Measurements from ENCODE around the gene SH3TC2.

The SH3TC2 gene

GRCh38 chr5:149060325-149060724, 2.5 kb downstream of the SH3TC2 start:
- no peak for DNase-seq (ENCODE audit: low read depth in 2 of 2)

GRCh38 chr5:149056616-149057165, 6.2 kb downstream of the SH3TC2 start:
- no peak for DNase-seq (ENCODE audit: low read depth in 2 of 2)

GRCh38 chr5:149054416-149054815, 8.4 kb downstream of the SH3TC2 start:
- no peak for DNase-seq (ENCODE audit: low read depth in 2 of 2)

GRCh38 chr5:149053072-149053695, 9.7 kb downstream of the SH3TC2 start:
- no peak for DNase-seq (ENCODE audit: low read depth in 2 of 2)

- DNase-seq (ENCODE audit: low read depth in 2 of 2): no peak
Observed at GRCh38 chr5:149049371-149049781, 13.5 kb downstream of the SH3TC2 start.

- no peak for DNase-seq (ENCODE audit: low read depth in 2 of 2)
Observed at GRCh38 chr5:149048811-149049210, 14.1 kb downstream of the SH3TC2 start.

- no peak for DNase-seq (ENCODE audit: low read depth in 2 of 2)
Observed at GRCh38 chr5:149047462-149047861, 15.4 kb downstream of the SH3TC2 start.

- no peak for DNase-seq (ENCODE audit: low read depth in 2 of 2)
Observed at GRCh38 chr5:149046196-149046829, 16.5 kb downstream of the SH3TC2 start.

- no peak for DNase-seq (ENCODE audit: low read depth in 2 of 2)
Observed at GRCh38 chr5:149045089-149045460, 17.8 kb downstream of the SH3TC2 start.

GRCh38 chr5:149044453-149045088, 18.3 kb downstream of the SH3TC2 start:
- DNase-seq (ENCODE audit: low read depth in 2 of 2): no peak

- DNase-seq (ENCODE audit: low read depth in 2 of 2): no peak
Observed at GRCh38 chr5:149043641-149044040, 19.2 kb downstream of the SH3TC2 start.

- no peak for DNase-seq (ENCODE audit: low read depth in 2 of 2)
Observed at GRCh38 chr5:149042865-149043264, 20.0 kb downstream of the SH3TC2 start.

- no peak for DNase-seq (ENCODE audit: low read depth in 2 of 2)
Observed at GRCh38 chr5:149041242-149041641, 21.6 kb downstream of the SH3TC2 start.

GRCh38 chr5:149040421-149040820, 22.4 kb downstream of the SH3TC2 start:
- DNase-seq (ENCODE audit: low read depth in 2 of 2): no peak

GRCh38 chr5:149039506-149039905, 23.4 kb downstream of the SH3TC2 start:
- DNase-seq (ENCODE audit: low read depth in 2 of 2): no peak

GRCh38 chr5:149038336-149039080, 24.4 kb downstream of the SH3TC2 start:
- no peak for DNase-seq (ENCODE audit: low read depth in 2 of 2)

GRCh38 chr5:149037817-149038216, 25.0 kb downstream of the SH3TC2 start:
- DNase-seq (ENCODE audit: low read depth in 2 of 2): no peak

- no peak for DNase-seq (ENCODE audit: low read depth in 2 of 2)
Observed at GRCh38 chr5:149036970-149037369, 25.9 kb downstream of the SH3TC2 start.

GRCh38 chr5:149036168-149036567, 26.7 kb downstream of the SH3TC2 start:
- no peak for DNase-seq (ENCODE audit: low read depth in 2 of 2)

- DNase-seq (ENCODE audit: low read depth in 2 of 2): peak; percentile 28 to 41
Observed at GRCh38 chr5:149035372-149035790, 27.5 kb downstream of the SH3TC2 start.

- no peak for DNase-seq (ENCODE audit: low read depth in 2 of 2)
Observed at GRCh38 chr5:149030838-149031397, 31.9 kb downstream of the SH3TC2 start.

GRCh38 chr5:149030392-149030791, 32.5 kb downstream of the SH3TC2 start:
- DNase-seq (ENCODE audit: low read depth in 2 of 2): no peak

All from activated CD8-positive, alpha-beta memory T cell treated with anti-CD3 and anti-CD28 coated beads for 4 hours (primary cell).